ENCODE measurements around the gene RSPO1. TPM values are rescaled to one million over a fixed set of nuclear protein-coding genes. Genes with fewer than 3 reads are reported as not detected.
"Not testable (repeated sequence)": the region's sequence is repeated elsewhere in the genome, so short reads cannot be mapped to it uniquely, and the experiment has no call there.

The RSPO1 gene
- total RNA-seq (2014; rRNA removed; shearing (Covaris generic)), result not detected in 2 replicates
- not detected in 2 replicates for total RNA-seq (2022)
- Bru-seq, nascent RNA, result not detected
- BruChase-seq, experiment 1, labeled RNA remaining after a 6-hour chase, result not detected
- BruChase-seq, experiment 2, labeled RNA remaining after a 2-hour chase, result not detected
- long read RNA-seq, result 0 reads

DNA sequence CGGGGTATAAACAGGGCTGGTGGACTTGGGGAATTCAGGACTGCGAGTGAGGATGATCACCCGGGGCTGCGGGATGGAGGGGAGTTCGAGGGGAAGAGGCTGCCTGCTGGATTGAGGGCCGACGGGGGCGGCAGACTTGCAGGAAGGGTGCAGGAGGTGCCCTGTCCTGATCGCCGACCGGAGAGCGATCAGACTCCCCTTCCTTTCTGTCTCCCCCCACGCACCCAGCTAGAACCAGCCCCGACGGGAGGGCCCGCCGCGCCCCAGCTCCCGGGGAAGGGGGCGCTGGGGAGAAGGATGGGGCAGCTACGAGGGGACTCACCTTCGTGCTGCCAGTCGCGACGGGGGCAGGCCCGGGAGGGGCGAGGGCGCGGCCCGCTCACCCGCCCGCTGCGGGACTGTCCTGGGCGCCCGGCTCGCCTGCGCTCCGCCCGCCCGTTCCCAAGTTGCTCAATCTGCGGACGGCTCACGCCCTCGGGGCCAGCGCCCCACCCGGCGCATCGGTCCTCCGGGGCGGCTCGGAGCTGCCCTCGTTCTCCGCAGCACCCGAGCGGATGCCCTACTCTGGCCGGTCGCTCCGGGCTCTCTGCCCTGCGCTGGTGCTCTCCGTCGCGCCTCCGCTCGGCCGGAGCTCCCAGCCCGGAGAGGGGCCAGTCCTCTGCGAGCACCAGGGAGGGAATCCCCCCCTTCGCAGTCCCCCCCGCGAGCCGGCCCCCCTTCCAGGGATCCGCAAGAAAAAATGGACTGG, at the start of gene RSPO1:
Gene RSPO1, minus strand, starts transcription at position 649 of the 748 bp plus-strand sequence. CDS start 5,231 bp downstream, outside the sequence.
- DNase-seq (ENCODE audit: low spot score), result no peak
- Histone ChIP-seq H3K4me3 (ENCODE audit: low read depth, low read length, poor library complexity, severe bottlenecking) (no peak within 1 kb of the TSS), H3K79me2 (ENCODE audit: insufficient read depth, low read depth, low read length) (no peaks in the 10 kb centered on the region), H4K20me1 (ENCODE audit: insufficient read depth, low read length) (no peaks in the 10 kb centered on the region), H3K36me3 (ENCODE audit: insufficient read depth, low read length) (no peaks in the 10 kb centered on the region), H3K9me2 (ENCODE audit: insufficient read depth, low read length) (no peaks in the 10 kb centered on the region), H3K27ac (ENCODE audit: low read depth, low read length, poor library complexity, severe bottlenecking) (no peak within 1 kb of the TSS), H3K4me2 (ENCODE audit: low read length) (no peak within 1 kb of the TSS), H2AFZ (ENCODE audit: low read length) (no peak within 1 kb of the TSS), H3K4me1 (ENCODE audit: insufficient read depth, low read length, poor library complexity, severe bottlenecking) (no peaks in the 10 kb centered on the region), H3K9me3 (ENCODE audit: low read length) (no peaks in the 10 kb centered on the region)
- ChIA-PET POLR2A (no interaction called here), CTCF (ENCODE audit: unreplicated experiment) (no interaction called here)
- no peak for TF ChIP-seq EZH2phosphoT487 (IDR thresholded peaks at IDR 0.05; ENCODE audit: borderline replicate concordance, low read depth, low read length)
- TF ChIP-seq, protein P1, sequence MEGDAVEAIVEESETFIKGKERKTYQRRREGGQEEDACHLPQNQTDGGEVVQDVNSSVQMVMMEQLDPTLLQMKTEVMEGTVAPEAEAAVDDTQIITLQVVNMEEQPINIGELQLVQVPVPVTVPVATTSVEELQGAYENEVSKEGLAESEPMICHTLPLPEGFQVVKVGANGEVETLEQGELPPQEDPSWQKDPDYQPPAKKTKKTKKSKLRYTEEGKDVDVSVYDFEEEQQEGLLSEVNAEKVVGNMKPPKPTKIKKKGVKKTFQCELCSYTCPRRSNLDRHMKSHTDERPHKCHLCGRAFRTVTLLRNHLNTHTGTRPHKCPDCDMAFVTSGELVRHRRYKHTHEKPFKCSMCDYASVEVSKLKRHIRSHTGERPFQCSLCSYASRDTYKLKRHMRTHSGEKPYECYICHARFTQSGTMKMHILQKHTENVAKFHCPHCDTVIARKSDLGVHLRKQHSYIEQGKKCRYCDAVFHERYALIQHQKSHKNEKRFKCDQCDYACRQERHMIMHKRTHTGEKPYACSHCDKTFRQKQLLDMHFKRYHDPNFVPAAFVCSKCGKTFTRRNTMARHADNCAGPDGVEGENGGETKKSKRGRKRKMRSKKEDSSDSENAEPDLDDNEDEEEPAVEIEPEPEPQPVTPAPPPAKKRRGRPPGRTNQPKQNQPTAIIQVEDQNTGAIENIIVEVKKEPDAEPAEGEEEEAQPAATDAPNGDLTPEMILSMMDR (conservative IDR thresholded peaks at IDR 0.05; ENCODE audit: low read length), result no peak
- no TSS peak for BruUV-seq (replicated peaks)
- intact Hi-C loops (cut with micrococcal nuclease; ENCODE audit: unreplicated experiment), result no loop called here

DNA sequence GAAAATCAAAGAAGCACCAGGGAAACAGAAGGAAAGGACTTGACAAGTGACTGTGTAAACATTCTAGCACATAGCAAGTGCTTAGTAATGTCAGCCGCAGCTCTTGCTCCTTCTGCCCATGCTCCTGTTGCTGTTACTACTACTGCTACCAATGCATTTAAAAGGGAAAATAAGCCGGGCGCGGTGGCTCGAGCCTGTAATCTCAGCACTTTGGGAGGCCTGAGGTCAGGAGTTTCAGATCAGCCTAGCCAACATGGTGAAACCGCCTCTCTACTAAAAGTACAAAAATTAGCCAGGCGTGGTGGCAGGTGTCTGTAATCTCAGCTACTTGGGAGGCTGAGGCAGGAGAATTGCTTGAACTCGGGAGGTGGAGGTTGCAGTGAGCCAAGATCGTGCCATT, 49.5 kb upstream of the RSPO1 start:
- BruUV-seq (replicated peaks); H3K9me2 ChIP-seq (ENCODE audit: insufficient read depth, low read length); H2AFZ ChIP-seq (ENCODE audit: low read length); intact Hi-C loops (cut with micrococcal nuclease; ENCODE audit: unreplicated experiment); H4K20me1 ChIP-seq (ENCODE audit: insufficient read depth, low read length); DNase-seq (ENCODE audit: low spot score); CTCF ChIA-PET (ENCODE audit: unreplicated experiment); H3K4me3 ChIP-seq (ENCODE audit: low read depth, low read length, poor library complexity, severe bottlenecking); H3K9me3 ChIP-seq (ENCODE audit: low read length): not testable (repeated sequence)
- peak overlapping the region; percentile 29 for H3K27ac ChIP-seq (ENCODE audit: low read depth, low read length, poor library complexity, severe bottlenecking)
- peaks cover 84% of the 10 kb centered on the region for H3K36me3 ChIP-seq (ENCODE audit: insufficient read depth, low read length)
- POLR2A ChIA-PET, result interaction anchor here (0.7 to 1.0 kb wide), 2 partner anchors 79 to 86 kb away, joined by 3 to 4 read pairs; no protein-coding TSS in a partner anchor
- peaks cover 19% of the 10 kb centered on the region for H3K79me2 ChIP-seq (ENCODE audit: insufficient read depth, low read depth, low read length)
- H3K4me2 ChIP-seq (ENCODE audit: low read length), result 0 out of 2 replicates have a peak overlapping the region, but pooled peaks have one; percentile 3
- H3K4me1 ChIP-seq (ENCODE audit: insufficient read depth, low read length, poor library complexity, severe bottlenecking), result peaks cover 24% of the 10 kb centered on the region

GRCh38 chr1:37682334-37682987, 47.8 kb upstream of the RSPO1 start:
- DNase-seq (ENCODE audit: low spot score), result peak; percentile 81
- intact Hi-C loops (cut with micrococcal nuclease; ENCODE audit: unreplicated experiment), result loop anchor here (1.0 to 2.0 kb wide), 3 partner anchors 79 to 228 kb away; no protein-coding TSS in a partner anchor
- ChIA-PET POLR2A (interaction anchor here (0.6 to 1.5 kb wide), 4 partner anchors 13 to 79 kb away, joined by 3 to 5 read pairs (median 4); no protein-coding TSS in a partner anchor), CTCF (ENCODE audit: unreplicated experiment) (interaction anchor here (0.7 to 1.6 kb wide), 4 partner anchors 76 to 87 kb away, joined by 3 to 9 read pairs (median 4); partner anchors contain the start of gene GNL2)
- Histone ChIP-seq H3K27ac (ENCODE audit: low read depth, low read length, poor library complexity, severe bottlenecking) (peak overlapping the region; percentile 2), H3K79me2 (ENCODE audit: insufficient read depth, low read depth, low read length) (peaks cover 2% of the 10 kb centered on the region; the same call in 1 of the 2 replicates), H4K20me1 (ENCODE audit: insufficient read depth, low read length) (no peaks in the 10 kb centered on the region), H3K9me3 (ENCODE audit: low read length) (no peaks in the 10 kb centered on the region), H3K36me3 (ENCODE audit: insufficient read depth, low read length) (peaks cover 68% of the 10 kb centered on the region), H3K4me1 (ENCODE audit: insufficient read depth, low read length, poor library complexity, severe bottlenecking) (peaks cover 25% of the 10 kb centered on the region), H3K4me2 (ENCODE audit: low read length) (no peak overlapping the region), H3K4me3 (ENCODE audit: low read depth, low read length, poor library complexity, severe bottlenecking) (no peak overlapping the region), H2AFZ (ENCODE audit: low read length) (no peak overlapping the region), H3K9me2 (ENCODE audit: insufficient read depth, low read length) (no peaks in the 10 kb centered on the region)
- BruUV-seq (replicated peaks), result no TSS peak
- no peak for TF ChIP-seq EZH2phosphoT487 (IDR thresholded peaks at IDR 0.05; ENCODE audit: borderline replicate concordance, low read depth, low read length)
- TF ChIP-seq, protein P1 (conservative IDR thresholded peaks at IDR 0.05; ENCODE audit: low read length), result peak; percentile 98

All from OCI-LY7 (cell line).